Left ventricle myocardium inferior (tissue), 1 donor: ENCODE data around the gene HYCC2. TPM values are rescaled to one million over a fixed set of nuclear protein-coding genes. Genes with fewer than 3 reads are reported as not detected.
A peak's percentile ranks its signal among the peaks of the same experiment; 100 is the strongest.
"Not testable (repeated sequence)": the region's sequence is repeated elsewhere in the genome, so short reads cannot be mapped to it uniquely, and the experiment has no call there.

Experiments used
- DNase-seq: peaks from one replicate; pipeline ENCODE4 v3.0.0-alpha.2; 2020
- H3K27ac ChIP-seq: fragments of 200-600 bp; replicated peaks from 2 replicates; pipeline ENCODE4 v1.8.0; 2021
- H3K27me3 ChIP-seq: fragments of 200-600 bp; 2 replicates; pipeline ENCODE4 v1.8.0; 2021; ENCODE audit warnings: low read depth
- H3K36me3 ChIP-seq: fragments of 200-600 bp; 2 replicates; pipeline ENCODE4 v1.8.0; 2021
- H3K4me1 ChIP-seq: fragments of 200-600 bp; 2 replicates; pipeline ENCODE4 v1.8.0; 2021
- H3K4me3 ChIP-seq: fragments of 200-600 bp; 2 replicates; pipeline ENCODE4 v1.8.0; 2021; ENCODE audit warnings: mild to moderate bottlenecking, moderate library complexity
- H3K9me3 ChIP-seq: fragments of 200-600 bp; replicated peaks from 2 replicates; pipeline ENCODE4 v1.8.0; 2021
- intact Hi-C: fragments of 100-400 bp; cut with micrococcal nuclease; formaldehyde crosslinking; loops from one replicate; pipeline ENCODE4 v1.11.0; 2022
- long read RNA-seq: library from polyadenylated mRNA; unstranded; transcript quantifications from one replicate; pipeline ENCODE4 v2.0.0, GENCODE V29; 2021
- total RNA-seq: library from RNA; stranded (reverse); fragmentation: NEBNext Ultra II Directional; extraction: Animal tissue kit (Norgen Biotek cat#: 25700); gene quantifications from one replicate; pipeline ENCODE4 v1.2.1, GENCODE V29; 2021
- TF ChIP-seq, protein P1 (sequence below): fragments of 200-600 bp; IDR thresholded peaks from 2 replicates; pipeline ENCODE4 v1.8.0; 2021; ENCODE audit warnings: antibody characterized with exemption, mild to moderate bottlenecking, borderline replicate concordance
- donor health status: DM: no; HTN: yes; CAD: no; lungs with severe emphysema.

Gene HYCC2
- 11.5 TPM for total RNA-seq
- long read RNA-seq, full-length matches to known transcripts = 4 of 12 reads
- long read RNA-seq, partial matches to known transcripts = 2 of 12 reads
- long read RNA-seq, other reads (novel, unspliced or antisense) = 6 of 12 reads

DNA sequence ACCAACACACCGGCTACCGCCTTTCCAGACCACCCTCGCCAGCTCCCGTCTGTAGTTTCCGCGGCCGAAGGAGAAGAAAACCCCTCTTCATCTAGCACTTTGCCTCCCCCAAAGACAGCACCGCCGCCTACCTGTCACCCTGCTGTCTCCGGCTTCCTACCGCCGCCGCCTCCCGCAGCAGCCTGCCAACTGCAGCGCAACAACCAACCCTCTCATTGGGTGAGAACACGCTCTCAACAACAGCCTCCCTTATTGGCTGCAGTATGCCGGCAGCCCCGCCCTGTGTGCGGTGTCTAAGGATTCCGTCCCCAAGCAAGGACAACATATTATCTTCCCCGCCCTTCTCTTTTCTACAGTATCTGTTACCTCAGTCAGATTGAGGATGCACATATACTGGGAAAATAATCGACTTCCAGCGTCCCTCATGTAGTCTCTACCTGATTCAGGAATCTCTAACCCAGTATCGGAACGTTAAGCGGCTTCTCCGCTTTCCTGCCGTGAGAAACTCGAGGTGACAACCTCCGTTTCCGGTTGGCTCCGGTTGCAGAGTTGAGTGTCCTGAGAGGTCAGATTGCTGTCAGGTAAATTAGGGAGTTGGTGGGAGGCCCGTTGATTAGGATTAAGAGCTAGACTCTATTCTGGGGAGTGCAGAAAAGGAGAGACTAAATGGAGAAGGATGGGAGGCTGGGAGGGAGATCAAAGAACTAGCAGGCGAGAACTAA lies at the start of gene HYCC2, which contains the start of gene NDUFB3:
HYCC2 (minus strand) TSS at position 193 of the 722 bp plus-strand sequence. CDS start 47,662 bp downstream, outside the sequence.
NDUFB3 (plus strand) TSS at position 523 of the 722 bp plus-strand sequence. CDS start 6,882 bp downstream, outside the sequence.
- no peaks in the 10 kb centered on the region for H3K36me3 ChIP-seq
- no peaks in the 10 kb centered on the region for H3K27me3 ChIP-seq
- peak within 1 kb of the TSS; percentile 95 for H3K4me3 ChIP-seq
- intact Hi-C loops = no loop called here
- no peaks in the 10 kb centered on the region for H3K9me3 ChIP-seq
- H3K27ac ChIP-seq = peak within 1 kb of the TSS; percentile 93
- H3K4me1 ChIP-seq = peaks cover 89% of the 10 kb centered on the region
- DNase-seq = peak; percentile 89
- TF ChIP-seq, protein P1, sequence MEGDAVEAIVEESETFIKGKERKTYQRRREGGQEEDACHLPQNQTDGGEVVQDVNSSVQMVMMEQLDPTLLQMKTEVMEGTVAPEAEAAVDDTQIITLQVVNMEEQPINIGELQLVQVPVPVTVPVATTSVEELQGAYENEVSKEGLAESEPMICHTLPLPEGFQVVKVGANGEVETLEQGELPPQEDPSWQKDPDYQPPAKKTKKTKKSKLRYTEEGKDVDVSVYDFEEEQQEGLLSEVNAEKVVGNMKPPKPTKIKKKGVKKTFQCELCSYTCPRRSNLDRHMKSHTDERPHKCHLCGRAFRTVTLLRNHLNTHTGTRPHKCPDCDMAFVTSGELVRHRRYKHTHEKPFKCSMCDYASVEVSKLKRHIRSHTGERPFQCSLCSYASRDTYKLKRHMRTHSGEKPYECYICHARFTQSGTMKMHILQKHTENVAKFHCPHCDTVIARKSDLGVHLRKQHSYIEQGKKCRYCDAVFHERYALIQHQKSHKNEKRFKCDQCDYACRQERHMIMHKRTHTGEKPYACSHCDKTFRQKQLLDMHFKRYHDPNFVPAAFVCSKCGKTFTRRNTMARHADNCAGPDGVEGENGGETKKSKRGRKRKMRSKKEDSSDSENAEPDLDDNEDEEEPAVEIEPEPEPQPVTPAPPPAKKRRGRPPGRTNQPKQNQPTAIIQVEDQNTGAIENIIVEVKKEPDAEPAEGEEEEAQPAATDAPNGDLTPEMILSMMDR = peak; percentile 58

DNA sequence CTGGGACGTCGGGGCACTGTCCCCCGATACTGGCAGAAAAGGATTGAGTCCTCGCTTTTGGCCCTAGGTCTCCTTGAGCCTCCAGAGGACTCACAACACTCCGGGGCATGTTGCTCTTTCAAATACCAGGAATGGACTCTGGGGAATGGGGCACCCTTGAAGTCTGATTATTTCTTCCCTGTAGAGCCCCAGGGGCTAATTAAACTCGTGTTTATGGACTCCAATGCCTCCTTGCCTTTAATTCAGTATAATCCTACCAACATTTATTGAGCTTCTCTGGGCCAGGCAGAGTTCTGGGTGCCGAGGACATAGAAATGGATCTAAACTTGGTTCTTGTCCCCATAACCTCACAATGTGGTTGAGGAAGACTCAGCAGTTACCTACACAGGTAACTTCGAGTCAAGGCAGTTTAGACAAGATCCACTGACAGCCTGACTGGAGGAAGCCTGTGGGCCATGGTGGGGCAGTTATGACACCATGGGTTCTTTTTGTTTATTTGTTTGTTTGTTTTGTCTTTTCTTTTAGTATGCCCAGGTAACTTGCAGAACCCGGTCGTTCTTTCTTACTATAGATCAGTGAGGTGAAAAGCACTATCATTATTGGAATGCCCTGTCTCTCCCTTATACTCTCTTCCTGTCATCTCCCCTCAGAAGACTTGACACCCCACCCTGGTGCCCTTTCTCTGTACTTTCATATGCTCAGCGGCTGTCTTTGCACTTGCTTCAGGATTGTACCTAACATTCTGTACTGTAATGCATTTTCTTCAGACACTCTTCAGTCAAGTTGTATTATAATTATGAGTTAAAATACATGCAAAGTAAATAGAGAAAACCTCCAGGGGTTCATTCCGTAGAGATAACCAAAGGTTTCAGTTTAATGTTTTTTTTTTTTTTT lies 47.7 kb upstream of the HYCC2 start:
- no peaks in the 10 kb centered on the region for H3K27me3 ChIP-seq
- peak overlapping the region; percentile 100 for H3K27ac ChIP-seq
- peaks cover 81% of the 10 kb centered on the region for H3K4me1 ChIP-seq
- H3K36me3 ChIP-seq = peaks cover 16% of the 10 kb centered on the region
- H3K9me3 ChIP-seq = no peaks in the 10 kb centered on the region
- H3K4me3 ChIP-seq = peak overlapping the region; percentile 88
- intact Hi-C loops = no loop called here
- no peak for DNase-seq
- TF ChIP-seq, protein P1 = no peak

DNA sequence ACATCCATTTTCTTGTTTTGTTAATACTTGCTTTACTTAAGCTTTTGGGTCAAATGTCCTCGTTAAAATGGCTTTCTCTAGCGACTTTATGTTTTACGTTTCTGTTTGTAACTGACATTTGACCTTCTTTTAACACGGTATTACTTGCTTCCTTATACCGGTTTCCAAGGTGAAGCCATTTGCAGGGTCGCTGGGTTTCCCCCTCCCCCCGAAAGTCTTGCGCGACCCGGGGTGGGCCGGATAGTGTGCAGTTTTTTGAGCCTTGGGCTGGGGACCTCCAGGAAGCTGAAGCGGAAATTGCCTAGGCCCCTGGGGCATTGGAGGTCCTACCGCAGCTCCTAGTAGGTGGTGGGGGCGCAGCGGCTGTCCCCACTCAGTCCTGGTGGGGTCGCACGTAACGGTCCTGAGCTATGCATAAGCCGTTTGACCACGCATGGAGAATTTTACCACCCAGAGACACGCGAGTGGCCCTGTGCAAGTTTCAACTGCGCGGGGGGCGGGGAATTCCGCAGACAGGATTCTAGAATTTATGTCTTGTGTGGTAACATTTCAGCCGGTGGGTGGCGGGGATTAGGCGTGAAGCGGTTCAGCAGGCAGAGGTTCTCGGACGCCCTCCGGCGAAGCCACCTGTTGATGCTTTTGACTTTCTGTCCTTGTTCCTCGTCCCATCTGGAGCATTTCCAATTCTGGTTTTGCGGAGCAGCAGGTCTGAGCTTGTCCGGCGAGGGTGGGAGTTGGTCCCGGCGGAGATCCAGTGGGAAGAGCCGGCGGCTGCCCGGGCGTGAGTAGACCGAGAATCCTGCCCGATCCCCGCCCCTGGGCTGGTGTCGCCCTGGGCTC lies 46.9 kb upstream of the HYCC2 start:
- TF ChIP-seq, protein P1 = peak; percentile 56
- H3K36me3 ChIP-seq = peaks cover 16% of the 10 kb centered on the region
- no peaks in the 10 kb centered on the region for H3K9me3 ChIP-seq
- H3K4me1 ChIP-seq = peaks cover 74% of the 10 kb centered on the region
- intact Hi-C loops = no loop called here
- H3K4me3 ChIP-seq = peak overlapping the region; percentile 88
- H3K27me3 ChIP-seq = no peaks in the 10 kb centered on the region
- DNase-seq = peak; percentile 92
- H3K27ac ChIP-seq = peak overlapping the region; percentile 100

DNA sequence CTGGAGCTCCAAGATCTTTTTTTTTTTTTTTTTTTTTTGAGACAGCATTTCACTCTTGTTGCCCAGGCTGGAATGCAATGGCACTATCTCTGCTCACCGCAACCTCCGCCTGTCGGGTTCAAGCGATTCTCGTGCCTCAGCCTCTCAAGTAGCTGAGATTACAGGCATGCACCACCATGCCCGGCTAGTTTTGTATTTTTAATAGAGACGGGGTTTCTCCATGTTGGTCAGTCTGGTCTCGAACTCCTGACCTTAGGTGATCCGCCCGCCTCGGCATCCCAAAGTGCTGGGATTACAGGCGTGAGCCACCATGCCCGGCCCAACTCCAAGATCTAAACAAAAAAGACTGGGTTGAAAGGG lies 46.2 kb upstream of the HYCC2 start:
- H3K36me3 ChIP-seq = peaks cover 13% of the 10 kb centered on the region
- H3K4me1 ChIP-seq = peaks cover 68% of the 10 kb centered on the region
- H3K27ac ChIP-seq = peak overlapping the region; percentile 100
- peak overlapping the region; percentile 88 for H3K4me3 ChIP-seq
- DNase-seq, intact Hi-C loops, H3K27me3 ChIP-seq, H3K9me3 ChIP-seq: not testable (repeated sequence)

DNA sequence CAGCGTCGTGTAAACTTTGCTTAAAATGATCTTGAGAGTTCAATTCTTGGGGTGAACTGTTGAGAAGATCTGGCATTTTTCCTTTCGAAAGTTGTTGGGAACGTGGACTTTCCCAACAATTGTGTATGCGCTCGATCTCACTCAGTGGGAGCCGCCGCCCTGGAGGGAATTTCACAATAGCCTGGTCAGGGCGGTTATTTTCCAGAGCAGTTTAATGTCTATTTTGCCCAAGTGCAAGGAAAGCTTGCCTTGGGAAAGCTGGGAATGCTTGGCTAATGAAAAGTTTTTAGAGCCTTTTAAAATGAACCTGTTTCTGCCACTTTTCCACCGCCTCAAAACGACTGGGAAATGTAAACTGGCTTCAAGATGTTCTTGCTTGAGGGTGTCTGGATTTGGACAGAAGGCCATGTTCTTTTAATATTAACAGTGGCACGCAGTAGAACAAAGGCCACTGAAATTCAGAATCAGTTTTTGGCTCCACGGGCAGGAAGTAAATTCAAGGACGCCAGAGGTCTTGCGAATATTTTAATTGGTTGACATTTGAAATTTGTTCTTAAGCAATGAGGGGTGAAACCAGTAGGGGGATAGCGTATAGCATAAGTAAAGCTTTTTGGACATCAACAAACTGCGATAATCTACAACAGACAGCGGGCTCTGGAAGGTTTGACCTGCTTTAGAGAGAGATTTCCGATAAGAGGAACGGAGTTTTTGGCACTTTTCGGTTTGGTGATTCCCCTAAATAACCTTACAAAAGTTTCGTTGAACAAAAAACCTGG lies 45.7 kb upstream of the HYCC2 start:
- DNase-seq = peak; percentile 77
- TF ChIP-seq, protein P1 = peak; percentile 55
- intact Hi-C loops = no loop called here
- Histone ChIP-seq H3K4me1 (peaks cover 62% of the 10 kb centered on the region), H3K4me3 (peak overlapping the region; percentile 88), H3K27me3 (no peaks in the 10 kb centered on the region), H3K9me3 (no peaks in the 10 kb centered on the region), H3K36me3 (peaks cover 8% of the 10 kb centered on the region), H3K27ac (peak overlapping the region; percentile 100)
